Measurements from ENCODE around the gene RPP38.

The RPP38 gene

DNA sequence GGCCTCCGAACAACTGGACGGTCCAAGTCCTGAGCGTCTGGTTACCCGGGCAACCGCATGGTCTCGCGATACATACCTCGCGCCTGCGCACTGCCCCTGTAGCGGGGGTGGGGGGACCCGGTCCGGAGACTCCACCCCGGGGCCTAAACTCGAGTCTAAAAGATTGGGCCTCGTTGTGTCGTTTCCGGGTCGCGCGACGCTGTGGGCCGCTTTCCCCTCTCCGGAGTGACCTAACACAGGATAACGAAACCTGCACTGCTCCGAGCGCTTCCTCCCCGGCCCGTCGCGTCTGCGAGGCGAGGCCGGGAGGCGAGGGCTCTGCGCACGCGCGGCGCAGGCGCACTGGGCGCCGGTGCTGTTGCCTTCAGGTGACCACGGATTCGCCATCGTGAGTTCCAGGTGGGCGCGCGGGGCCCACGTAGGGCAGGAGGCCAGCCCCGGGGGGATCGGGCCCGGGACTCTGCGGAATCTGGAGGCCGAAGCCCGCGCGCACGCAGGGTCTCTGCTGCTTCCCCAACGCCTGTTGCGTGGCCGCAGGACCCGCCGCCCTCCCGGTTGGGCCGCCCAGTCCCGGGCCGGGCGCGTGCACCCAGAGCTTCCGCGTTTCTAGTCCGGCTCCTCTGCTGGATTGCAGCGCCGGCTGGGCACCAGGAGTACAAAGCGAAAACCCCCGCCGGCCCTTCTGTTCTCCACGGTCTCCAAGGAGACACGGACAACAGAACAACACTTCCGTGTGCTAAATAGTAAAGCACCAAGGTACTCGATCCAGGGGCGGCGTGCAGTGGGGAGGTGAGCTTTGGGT is at the start of gene RPP38:
TSS of gene RPP38 (plus strand) at position 345 of the 802 bp plus-strand sequence. CDS start 5,960 bp downstream, outside the sequence.
- DNase-seq = peak; percentile 98

DNA sequence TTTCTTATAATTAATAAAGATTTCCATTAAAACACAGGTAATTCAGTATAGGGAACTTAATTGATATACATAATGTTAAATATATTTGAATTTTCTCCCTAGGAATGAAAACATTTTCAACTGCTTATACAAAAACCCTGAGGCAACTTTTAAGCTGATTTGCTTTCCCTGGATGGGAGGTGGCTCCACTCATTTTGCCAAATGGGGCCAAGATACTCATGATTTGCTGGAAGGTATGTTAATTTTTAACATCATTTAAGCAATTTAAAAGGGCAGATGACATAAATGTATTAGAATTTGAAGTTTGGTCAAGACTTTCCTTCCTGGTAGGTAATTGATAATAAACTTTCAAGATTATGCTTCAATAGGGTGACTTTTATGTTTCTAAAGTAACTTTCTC is 47.6 kb upstream of the RPP38 start:
- no peak for DNase-seq

DNA sequence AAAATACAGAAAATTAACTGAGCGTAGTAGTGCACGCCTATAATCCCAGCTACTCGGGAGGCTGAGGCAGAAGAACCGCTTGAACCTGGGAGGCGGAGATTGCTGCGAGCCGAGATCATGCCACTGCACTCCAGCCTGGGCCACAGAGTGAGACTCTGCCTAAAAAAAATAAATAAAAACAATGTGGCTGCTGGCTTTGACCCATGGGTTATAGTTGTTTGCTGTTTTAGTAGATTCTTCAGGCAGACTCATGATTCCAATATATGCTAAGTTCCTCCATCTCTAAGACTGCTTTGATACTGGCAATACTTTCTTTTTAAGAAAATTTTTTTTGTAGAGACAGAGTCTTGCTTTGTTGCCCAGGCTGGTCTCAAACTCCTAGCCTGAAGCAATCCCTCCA is 45.0 kb upstream of the RPP38 start:
- DNase-seq = no peak

DNA sequence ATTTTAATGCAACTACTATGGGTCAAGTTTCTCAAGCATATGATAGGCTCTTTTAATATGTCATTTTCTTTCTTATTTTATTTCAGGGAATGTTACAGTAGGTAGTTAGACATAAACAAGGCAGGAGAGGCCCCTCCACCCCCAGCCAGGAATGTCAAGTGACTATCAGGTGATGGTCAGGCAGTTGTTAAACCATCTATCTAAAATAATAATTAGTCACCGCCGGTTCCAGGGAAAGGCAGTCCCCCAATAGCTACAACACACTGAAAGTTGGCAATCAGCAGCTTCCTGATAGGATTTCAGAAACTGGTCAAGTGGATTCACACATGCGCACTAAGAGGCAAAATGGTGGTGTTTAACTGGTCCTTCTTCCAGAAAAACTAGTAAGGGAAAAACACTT is 44.1 kb upstream of the RPP38 start:
- DNase-seq = no peak

- no peak for DNase-seq
Measured at GRCh38 chr10:15058689-15059088, 38.5 kb upstream of the RPP38 start.

- no peak for DNase-seq
Measured at GRCh38 chr10:15059914-15060313, 37.2 kb upstream of the RPP38 start.

DNA sequence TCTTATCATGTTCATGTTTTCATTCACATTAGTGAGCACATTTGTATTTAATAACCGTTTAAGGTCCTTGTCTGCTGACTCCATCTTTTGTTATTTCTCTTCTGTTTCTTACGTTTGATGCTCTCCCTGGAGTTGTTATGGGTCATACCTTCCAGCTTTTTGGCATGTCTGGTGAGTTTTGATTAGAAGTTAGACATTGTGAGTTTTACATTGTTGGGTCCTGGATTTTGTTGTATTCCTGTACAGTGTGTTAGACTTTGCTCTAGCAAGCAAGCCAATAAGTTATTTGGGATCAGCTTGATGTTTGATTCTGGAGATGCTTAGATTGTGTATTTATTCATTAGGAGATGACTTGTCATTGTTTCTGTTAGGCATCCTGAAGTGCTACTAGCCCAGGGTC is 36.5 kb upstream of the RPP38 start:
- DNase-seq = no peak

DNA sequence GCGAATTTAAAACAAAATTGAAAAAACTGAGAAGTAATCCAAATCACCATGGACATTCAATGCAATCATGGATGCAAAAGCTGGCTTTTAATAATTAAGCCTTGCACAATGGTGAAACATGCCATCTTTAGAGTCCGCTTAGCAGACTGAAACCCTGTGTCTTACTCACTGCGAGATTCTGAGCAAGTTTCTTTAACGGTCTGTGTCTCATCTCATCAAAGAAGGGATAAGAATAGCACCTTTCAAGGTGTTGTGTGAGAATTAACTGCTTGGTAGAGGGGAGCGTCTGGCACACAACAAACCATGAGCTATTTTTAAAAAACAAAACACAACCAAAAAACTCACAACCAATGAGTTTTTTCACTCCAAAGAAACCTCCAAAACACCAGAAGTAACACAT is 30.0 kb upstream of the RPP38 start:
- DNase-seq = no peak

DNA sequence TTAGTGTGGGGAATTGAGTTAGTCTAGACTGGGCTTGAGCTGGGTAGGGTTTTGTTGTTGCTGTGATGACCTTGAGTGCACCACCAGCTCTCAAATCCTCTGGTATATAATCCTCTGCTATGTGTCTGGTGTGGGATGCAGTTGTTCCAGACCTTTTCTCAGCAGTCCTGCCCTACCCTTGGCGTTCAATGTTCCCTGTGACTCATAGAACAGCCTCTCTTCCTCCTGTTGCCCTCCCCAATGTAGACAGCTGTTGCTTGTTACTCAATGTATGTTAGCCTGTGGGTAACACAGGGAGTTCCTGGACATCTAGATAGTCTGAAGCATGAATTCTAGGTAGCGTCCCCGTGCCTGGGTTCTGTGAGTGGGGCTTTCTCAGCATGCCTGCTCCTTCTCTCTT is 28.4 kb upstream of the RPP38 start:
- no peak for DNase-seq

DNA sequence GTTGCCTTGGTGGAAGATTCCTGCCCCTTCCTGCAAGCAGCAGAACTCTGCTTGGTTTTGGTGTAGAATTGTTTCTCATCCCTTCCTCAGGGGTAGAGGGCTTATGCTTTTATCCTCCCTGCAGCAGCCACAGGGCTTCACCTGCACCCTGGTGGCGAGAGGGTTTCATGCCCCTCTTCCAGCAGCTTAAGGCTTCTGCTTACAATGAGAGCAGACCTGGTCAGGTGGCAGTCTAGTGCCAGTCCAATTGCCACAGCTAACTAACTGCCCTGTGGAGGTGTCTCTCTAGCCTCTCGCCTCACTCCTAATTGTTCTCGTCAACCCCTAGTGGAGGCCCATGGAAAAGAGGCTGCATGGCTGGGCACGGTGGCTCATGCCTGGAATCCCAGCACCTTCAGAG is 27.9 kb upstream of the RPP38 start:
- DNase-seq = no peak

- no peak for DNase-seq
Measured at GRCh38 chr10:15072358-15072757, 24.8 kb upstream of the RPP38 start.

- DNase-seq = no peak
Measured at GRCh38 chr10:15075421-15075820, 21.7 kb upstream of the RPP38 start.

DNA sequence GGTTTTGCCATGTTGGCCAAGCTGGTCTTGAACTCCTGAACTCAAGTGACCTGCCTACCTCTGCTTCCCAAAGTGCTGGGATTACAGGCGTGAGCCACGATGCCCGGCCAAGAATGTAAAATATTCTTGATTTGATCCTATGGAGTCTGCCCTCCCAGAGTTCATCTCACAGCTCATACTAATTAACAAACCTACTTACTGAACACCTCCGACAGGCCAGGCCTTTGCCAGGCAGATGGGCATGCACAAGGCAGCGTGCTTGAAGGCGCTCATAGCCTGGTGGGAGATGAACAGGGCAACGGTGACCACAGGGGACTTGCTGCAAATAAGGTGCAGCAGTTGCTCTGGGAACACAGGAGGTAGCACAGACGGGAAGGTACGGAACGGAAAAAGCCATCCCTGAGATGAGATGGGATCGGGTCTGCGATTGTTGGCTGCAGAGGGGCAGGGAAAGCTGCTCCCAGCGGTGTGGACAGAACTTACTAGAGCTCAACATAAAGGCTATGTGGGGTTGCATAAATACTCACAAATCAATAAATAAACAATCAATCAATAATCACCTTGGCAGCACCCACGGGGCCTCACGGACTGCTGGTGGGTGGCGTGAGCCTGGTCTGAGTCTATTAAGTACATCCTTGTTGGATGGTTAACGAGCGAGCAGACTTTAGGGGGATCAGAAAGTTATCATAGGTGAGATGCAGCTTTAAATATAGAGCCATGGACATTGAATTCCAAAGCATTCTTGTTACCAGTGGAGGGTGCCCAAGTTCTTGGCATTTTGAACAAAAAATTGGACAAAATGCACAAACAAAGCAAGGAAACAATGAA is 13.3 kb upstream of the RPP38 start:
- DNase-seq = no peak

GRCh38 chr10:15084502-15084922 is 12.6 kb upstream of the RPP38 start:
- peak; percentile 4 for DNase-seq

DNA sequence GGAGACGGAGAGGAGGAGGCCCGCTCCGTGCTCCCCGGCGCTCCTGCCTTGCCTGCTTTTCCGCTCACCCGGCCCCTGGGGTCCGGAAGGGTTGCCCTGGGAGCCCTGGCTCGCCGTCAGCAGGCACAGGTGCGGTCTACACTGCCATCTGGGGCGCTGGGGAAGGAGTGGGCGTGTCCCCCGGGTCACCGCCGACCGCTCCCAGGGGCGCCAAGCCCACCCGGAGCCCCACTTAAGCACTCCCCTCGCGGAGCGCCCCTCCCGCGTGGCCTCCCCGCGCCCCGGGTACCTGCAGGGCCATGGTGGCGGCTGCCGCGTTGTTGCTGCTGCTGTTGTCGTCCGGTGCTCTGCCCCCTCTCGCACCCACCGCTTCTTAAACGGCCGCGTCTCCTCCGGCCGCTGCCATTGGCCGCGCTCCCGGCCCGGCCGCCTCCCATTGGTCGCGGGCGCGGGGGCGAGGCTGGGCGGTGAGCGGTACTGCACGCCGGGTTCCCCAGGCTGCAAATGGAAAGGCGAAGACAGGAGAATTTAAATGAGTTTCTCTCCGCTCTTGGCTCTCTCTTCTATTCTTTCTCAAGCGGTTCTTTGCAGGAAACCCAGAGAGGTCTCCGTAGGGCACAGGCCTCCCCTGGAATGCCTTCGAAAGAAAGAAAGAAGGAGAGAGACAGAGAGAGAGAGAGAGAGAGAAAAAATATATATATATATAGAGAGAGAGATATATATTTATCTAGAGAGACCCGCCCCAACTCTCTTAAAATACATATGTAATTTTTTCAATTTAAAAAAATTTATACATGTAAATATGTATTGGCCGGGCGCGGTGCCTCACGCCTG is 8.5 kb upstream of the RPP38 start, which contains the start of gene ACBD7:
TSS of gene ACBD7 (minus strand) at position 349 of the 834 bp plus-strand sequence. CDS start at position 301, 48 bp downstream.
- peak; percentile 76 for DNase-seq

DNA sequence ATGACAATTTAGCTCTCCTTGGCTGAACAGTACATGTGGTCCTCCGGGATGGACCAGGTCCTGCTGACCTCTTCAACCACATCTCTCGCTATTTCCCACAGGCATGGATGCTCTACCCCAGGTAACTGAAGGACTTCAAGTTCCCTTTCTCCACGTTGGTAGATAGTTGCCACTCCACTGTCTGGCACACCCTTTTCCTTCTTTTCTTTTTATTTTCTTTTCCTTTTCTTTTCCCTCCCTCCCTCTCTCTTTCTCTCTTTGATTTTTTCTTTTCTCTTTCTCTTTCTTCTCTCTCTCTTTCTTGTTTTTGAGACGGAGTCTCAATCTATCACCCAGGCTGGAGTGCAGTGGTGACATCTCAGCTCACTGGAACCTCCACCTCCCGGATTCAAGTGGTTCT is 5.7 kb upstream of the RPP38 start:
- DNase-seq = no peak

- DNase-seq = no peak
Measured at GRCh38 chr10:15092855-15093408, 4.2 kb upstream of the RPP38 start.

- DNase-seq = no peak
Measured at GRCh38 chr10:15096661-15097010, 519 bp upstream of the RPP38 start.

- no peak for DNase-seq
Measured at GRCh38 chr10:15099886-15100285, 2.7 kb downstream of the RPP38 start.

DNA sequence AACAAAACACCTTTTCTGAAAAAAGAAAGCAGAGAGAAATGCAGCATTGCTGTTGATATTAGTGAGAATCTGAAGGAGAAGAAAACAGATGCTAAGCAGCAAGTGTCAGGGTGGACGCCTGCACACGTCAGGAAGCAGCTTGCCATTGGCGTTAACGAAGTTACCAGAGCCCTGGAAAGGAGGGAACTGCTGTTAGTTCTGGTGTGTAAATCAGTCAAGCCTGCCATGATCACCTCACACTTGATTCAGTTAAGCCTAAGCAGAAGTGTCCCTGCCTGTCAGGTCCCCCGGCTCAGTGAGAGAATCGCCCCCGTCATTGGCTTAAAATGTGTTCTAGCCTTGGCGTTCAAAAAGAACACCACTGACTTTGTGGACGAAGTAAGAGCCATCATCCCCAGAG is 6.4 kb downstream of the RPP38 start:
- DNase-seq = no peak

GRCh38 chr10:15106352-15107013 is 9.3 kb downstream of the RPP38 start:
- peak; percentile 80 for DNase-seq

- no peak for DNase-seq
Measured at GRCh38 chr10:15112657-15113056, 15.5 kb downstream of the RPP38 start.

Measured in suppressor macrophage treated with lipopolysaccharide for 4 hours (primary cell).